ENCODE results near the gene NEK8. TPM values are rescaled to one million over a fixed set of nuclear protein-coding genes. Genes with fewer than 3 reads are reported as not detected.

Gene NEK8
- total RNA-seq, 2 experiments from 2014 or later = 4.7 to 5.2 TPM

DNA sequence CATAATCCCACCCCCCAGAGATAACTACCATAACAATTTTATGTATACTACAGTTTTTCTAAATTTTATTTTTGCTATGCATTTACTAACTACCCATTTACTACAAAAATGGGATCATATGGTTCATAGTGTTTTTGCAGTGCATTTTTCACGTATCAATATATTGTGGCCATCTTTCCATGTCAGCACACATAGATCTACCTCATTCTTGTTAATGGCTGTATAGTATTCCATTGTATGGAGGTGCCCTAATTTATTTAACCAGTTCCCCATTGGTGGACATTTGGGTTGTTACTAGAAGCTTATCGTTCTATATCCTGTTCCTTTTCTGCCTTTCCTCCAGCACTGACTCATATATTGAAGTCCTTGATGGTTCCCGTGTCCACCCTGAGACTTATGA lies 39.6 kb upstream of the NEK8 start:
- Histone ChIP-seq H3K27me3 (ENCODE audit: control insufficient read depth in 1 of 2, insufficient read depth in 2 of 2, low read length in 2 of 2) (no peaks in the 10 kb centered on the region), H3K9me3 (ENCODE audit: control insufficient read depth in 1 of 2, insufficient read depth in 1 of 2, low read length in 2 of 2) (no peaks in the 10 kb centered on the region), H3K4me1 (ENCODE audit: insufficient read depth, low read length) (no peaks in the 10 kb centered on the region), H3K27ac (ENCODE audit: low read depth in 1 of 2, low read length in 2 of 2) (no peak overlapping the region), H3K4me3 (ENCODE audit: low read length) (no peak overlapping the region), H3K36me3 (ENCODE audit: insufficient read depth, low read length) (peaks cover 91% of the 10 kb centered on the region)
- Mint-ChIP-seq H3K27ac (no peak overlapping the region), H3K27me3 (no peaks in the 10 kb centered on the region), H3K36me3 (ENCODE audit: low read depth) (peaks cover 92% of the 10 kb centered on the region), H3K9me3 (no peaks in the 10 kb centered on the region), H3K4me1 (ENCODE audit: low read depth) (no peaks in the 10 kb centered on the region), H3K4me3 (no peak overlapping the region)
- DNase-seq (no peak), ATAC-seq (ENCODE audit: poor library complexity) (no peak)
- TF ChIP-seq, protein P1, sequence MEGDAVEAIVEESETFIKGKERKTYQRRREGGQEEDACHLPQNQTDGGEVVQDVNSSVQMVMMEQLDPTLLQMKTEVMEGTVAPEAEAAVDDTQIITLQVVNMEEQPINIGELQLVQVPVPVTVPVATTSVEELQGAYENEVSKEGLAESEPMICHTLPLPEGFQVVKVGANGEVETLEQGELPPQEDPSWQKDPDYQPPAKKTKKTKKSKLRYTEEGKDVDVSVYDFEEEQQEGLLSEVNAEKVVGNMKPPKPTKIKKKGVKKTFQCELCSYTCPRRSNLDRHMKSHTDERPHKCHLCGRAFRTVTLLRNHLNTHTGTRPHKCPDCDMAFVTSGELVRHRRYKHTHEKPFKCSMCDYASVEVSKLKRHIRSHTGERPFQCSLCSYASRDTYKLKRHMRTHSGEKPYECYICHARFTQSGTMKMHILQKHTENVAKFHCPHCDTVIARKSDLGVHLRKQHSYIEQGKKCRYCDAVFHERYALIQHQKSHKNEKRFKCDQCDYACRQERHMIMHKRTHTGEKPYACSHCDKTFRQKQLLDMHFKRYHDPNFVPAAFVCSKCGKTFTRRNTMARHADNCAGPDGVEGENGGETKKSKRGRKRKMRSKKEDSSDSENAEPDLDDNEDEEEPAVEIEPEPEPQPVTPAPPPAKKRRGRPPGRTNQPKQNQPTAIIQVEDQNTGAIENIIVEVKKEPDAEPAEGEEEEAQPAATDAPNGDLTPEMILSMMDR (IDR thresholded peaks at IDR 0.05) = no peak
- POLR2A ChIA-PET = interaction anchor here (1.4 kb wide), 1 partner anchor 42 kb away, joined by 3 read pairs; no protein-coding TSS in a partner anchor
- intact Hi-C loops (cut with DNase I, micrococcal nuclease) = no loop called here
- CTCF ChIA-PET = no interaction called here

DNA sequence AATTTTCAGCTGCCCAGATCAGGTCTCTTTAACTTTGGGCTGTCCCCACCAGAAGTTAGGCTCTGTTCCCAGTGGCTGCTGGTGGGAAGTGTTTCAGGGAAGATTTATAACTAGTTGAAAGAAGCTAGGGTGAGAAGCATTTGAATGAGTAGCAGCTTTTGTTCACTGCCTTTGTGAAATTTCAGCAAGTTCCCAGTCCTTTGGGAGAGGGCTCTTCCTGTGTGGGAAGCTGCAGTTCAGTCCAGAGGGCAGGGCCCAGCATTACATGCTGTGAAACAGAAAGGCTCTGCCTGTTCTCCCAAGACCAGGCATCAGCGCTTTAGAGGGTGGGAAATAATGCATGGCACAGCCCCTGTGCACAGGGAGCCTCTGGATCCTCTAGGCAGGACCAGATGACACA lies 34.7 kb upstream of the NEK8 start:
- H3K4me3 Mint-ChIP-seq = no peak overlapping the region
- no peaks in the 10 kb centered on the region for H3K9me3 Mint-ChIP-seq
- ATAC-seq (ENCODE audit: poor library complexity) = no peak
- Histone ChIP-seq H3K36me3 (ENCODE audit: insufficient read depth, low read length) (peaks cover 90% of the 10 kb centered on the region), H3K9me3 (ENCODE audit: control insufficient read depth in 1 of 2, insufficient read depth in 1 of 2, low read length in 2 of 2) (no peaks in the 10 kb centered on the region), H3K27me3 (ENCODE audit: control insufficient read depth in 1 of 2, insufficient read depth in 2 of 2, low read length in 2 of 2) (no peaks in the 10 kb centered on the region), H3K4me3 (ENCODE audit: low read length) (no peak overlapping the region), H3K27ac (ENCODE audit: low read depth in 1 of 2, low read length in 2 of 2) (no peak overlapping the region), H3K4me1 (ENCODE audit: insufficient read depth, low read length) (no peaks in the 10 kb centered on the region)
- ChIA-PET POLR2A (no interaction called here), CTCF (no interaction called here)
- DNase-seq = no peak
- TF ChIP-seq, protein P1 (IDR thresholded peaks at IDR 0.05) = no peak
- peaks cover 89% of the 10 kb centered on the region for H3K36me3 Mint-ChIP-seq (ENCODE audit: low read depth)
- intact Hi-C loops (cut with DNase I, micrococcal nuclease) = no loop called here
- H3K27ac Mint-ChIP-seq = no peak overlapping the region
- no peaks in the 10 kb centered on the region for H3K27me3 Mint-ChIP-seq
- no peaks in the 10 kb centered on the region for H3K4me1 Mint-ChIP-seq (ENCODE audit: low read depth)

DNA sequence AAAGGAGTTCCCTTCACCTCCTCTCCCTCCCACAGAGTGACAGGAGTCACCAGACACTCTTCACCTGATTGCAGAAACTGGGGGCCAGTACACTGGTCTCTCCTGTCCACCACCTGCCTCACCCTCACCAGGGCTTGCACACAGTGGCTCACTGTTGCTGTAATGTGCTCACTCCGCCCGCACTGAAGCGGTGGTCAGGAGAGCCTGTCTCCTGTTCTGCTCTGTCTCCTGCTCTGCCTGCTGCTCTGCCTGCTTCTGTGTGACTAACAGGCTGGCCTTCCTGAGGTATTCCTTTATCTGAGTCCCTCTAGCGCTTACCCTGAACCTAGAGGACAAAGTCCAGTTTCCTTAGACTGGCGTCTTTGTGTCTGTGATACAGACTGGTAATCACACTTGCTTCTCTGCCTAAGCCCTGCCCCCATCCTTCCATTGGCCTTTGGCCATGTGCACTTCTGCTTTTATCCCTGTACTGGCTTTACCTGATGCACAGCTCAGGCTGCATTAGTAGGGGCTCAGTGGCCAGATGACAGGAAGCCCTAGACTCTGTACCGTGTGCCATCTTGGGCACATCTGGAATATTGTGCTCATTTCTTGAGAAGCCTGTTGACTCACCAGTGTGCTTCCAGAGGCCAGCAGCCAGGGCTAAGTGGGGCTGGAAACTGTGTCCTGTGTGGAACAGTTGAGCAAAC lies 30.2 kb upstream of the NEK8 start:
- no peaks in the 10 kb centered on the region for H3K9me3 ChIP-seq (ENCODE audit: control insufficient read depth in 1 of 2, insufficient read depth in 1 of 2, low read length in 2 of 2)
- Mint-ChIP-seq H3K27me3 (no peaks in the 10 kb centered on the region), H3K4me3 (no peak overlapping the region), H3K36me3 (ENCODE audit: low read depth) (peaks cover 97% of the 10 kb centered on the region), H3K9me3 (no peaks in the 10 kb centered on the region), H3K27ac (no peak overlapping the region), H3K4me1 (ENCODE audit: low read depth) (no peaks in the 10 kb centered on the region)
- H3K4me3 ChIP-seq (ENCODE audit: low read length) = no peak overlapping the region
- DNase-seq = no peak
- POLR2A ChIA-PET = no interaction called here
- TF ChIP-seq, protein P1 (IDR thresholded peaks at IDR 0.05) = no peak
- H3K27me3 ChIP-seq (ENCODE audit: control insufficient read depth in 1 of 2, insufficient read depth in 2 of 2, low read length in 2 of 2) = no peaks in the 10 kb centered on the region
- peaks cover 94% of the 10 kb centered on the region for H3K36me3 ChIP-seq (ENCODE audit: insufficient read depth, low read length)
- intact Hi-C loops (cut with DNase I, micrococcal nuclease) = no loop called here
- ATAC-seq (ENCODE audit: poor library complexity) = no peak
- no peaks in the 10 kb centered on the region for H3K4me1 ChIP-seq (ENCODE audit: insufficient read depth, low read length)
- no peak overlapping the region for H3K27ac ChIP-seq (ENCODE audit: low read depth in 1 of 2, low read length in 2 of 2)
- CTCF ChIA-PET = interaction anchor here (0.6 kb wide), 1 partner anchor 13 kb away, joined by 3 read pairs; the partner anchor contains the start of gene PROCA1
